SH-SY5Y (cell line): Measurements from ENCODE around the gene IGSF11.

Source experiments
- GATA2 ChIP-seq: IDR thresholded peaks from 2 replicates; pipeline ENCODE4 v1.6.1; 2011; ENCODE audit warnings: mild to moderate bottlenecking, low read depth, low read length
- GATA3 ChIP-seq: IDR thresholded peaks from 2 replicates; pipeline ENCODE4 v1.6.1; 2011; ENCODE audit warnings: low read depth, mild to moderate bottlenecking, low read length, moderate library complexity

IGSF11 gene

GRCh38 chr3:119011528-119011927 is 23.1 kb downstream of the IGSF11 start:
- TF ChIP-seq GATA3: no peak
- TF ChIP-seq GATA2: no peak

GRCh38 chr3:118997190-118997589 is 37.5 kb downstream of the IGSF11 start:
- TF ChIP-seq GATA3: no peak
- no peak for TF ChIP-seq GATA2

GRCh38 chr3:118991775-118992174 is 42.9 kb downstream of the IGSF11 start:
- no peak for TF ChIP-seq GATA2

- TF ChIP-seq GATA2 (no peak), GATA3 (no peak)
Observed at GRCh38 chr3:118990823-118991560, 43.7 kb downstream of the IGSF11 start.

GRCh38 chr3:118988198-118989130 is 46.2 kb downstream of the IGSF11 start:
- TF ChIP-seq GATA2 (no peak), GATA3 (no peak)

- no peak for TF ChIP-seq GATA2
- no peak for TF ChIP-seq GATA3
Observed at GRCh38 chr3:118987477-118987876, 47.2 kb downstream of the IGSF11 start.

GRCh38 chr3:118986734-118987133 is 47.9 kb downstream of the IGSF11 start:
- TF ChIP-seq GATA2 (no peak), GATA3 (no peak)

GRCh38 chr3:118984699-118985098 is 49.9 kb downstream of the IGSF11 start:
- TF ChIP-seq GATA3 (no peak), GATA2 (no peak)

GRCh38 chr3:118981494-118982134 is 53.0 kb downstream of the IGSF11 start:
- no peak for TF ChIP-seq GATA2
- TF ChIP-seq GATA3: no peak

- TF ChIP-seq GATA2 (no peak), GATA3 (no peak)
Observed at GRCh38 chr3:118980832-118981231, 53.8 kb downstream of the IGSF11 start.

- TF ChIP-seq GATA3 (no peak), GATA2 (no peak)
Observed at GRCh38 chr3:118978393-118978758, 56.3 kb downstream of the IGSF11 start.

- TF ChIP-seq GATA2 (no peak), GATA3 (no peak)
Observed at GRCh38 chr3:118977671-118978392, 56.8 kb downstream of the IGSF11 start.

- no peak for TF ChIP-seq GATA2
- TF ChIP-seq GATA3: no peak
Observed at GRCh38 chr3:118977118-118977517, 57.5 kb downstream of the IGSF11 start.

- TF ChIP-seq GATA3 (no peak), GATA2 (no peak)
Observed at GRCh38 chr3:118974356-118975097, 60.1 kb downstream of the IGSF11 start.
